ENCODE results near the gene KCNE5. TPM values are rescaled to one million over a fixed set of nuclear protein-coding genes. Genes with fewer than 3 reads are reported as not detected.
"Not testable (repeated sequence)": the region's sequence is repeated elsewhere in the genome, so short reads cannot be mapped to it uniquely, and the experiment has no call there.

The KCNE5 gene, protein sequence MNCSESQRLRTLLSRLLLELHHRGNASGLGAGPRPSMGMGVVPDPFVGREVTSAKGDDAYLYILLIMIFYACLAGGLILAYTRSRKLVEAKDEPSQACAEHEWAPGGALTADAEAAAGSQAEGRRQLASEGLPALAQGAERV
- polyA plus RNA-seq: 0.12 to 0.46 TPM (median 0.31 TPM) in 3 replicates
- polyA plus RNA-seq (2011; ENCODE audit: low read depth): not detected
- polyA plus RNA-seq (2011; cell fraction: cytosol; rRNA removed): 0.18 and 0.34 TPM in 2 replicates
- 1.2 and 1.3 TPM in 2 replicates for polyA plus RNA-seq (2011; cell fraction: nucleus; rRNA removed)
- 0.38 and 0.54 TPM in 2 replicates for polyA plus RNA-seq (2012; ENCODE audit: low replicate concordance)
- polyA minus RNA-seq: 0.96 to 1.3 TPM in 2 of 3 replicates, not detected in the other
- polyA minus RNA-seq (2011; cell fraction: cytosol; rRNA and poly(A)+ RNA removed): not detected
- 3.4 and 5.0 TPM in 2 replicates for polyA minus RNA-seq (2011; cell fraction: nucleus; rRNA and poly(A)+ RNA removed)

DNA sequence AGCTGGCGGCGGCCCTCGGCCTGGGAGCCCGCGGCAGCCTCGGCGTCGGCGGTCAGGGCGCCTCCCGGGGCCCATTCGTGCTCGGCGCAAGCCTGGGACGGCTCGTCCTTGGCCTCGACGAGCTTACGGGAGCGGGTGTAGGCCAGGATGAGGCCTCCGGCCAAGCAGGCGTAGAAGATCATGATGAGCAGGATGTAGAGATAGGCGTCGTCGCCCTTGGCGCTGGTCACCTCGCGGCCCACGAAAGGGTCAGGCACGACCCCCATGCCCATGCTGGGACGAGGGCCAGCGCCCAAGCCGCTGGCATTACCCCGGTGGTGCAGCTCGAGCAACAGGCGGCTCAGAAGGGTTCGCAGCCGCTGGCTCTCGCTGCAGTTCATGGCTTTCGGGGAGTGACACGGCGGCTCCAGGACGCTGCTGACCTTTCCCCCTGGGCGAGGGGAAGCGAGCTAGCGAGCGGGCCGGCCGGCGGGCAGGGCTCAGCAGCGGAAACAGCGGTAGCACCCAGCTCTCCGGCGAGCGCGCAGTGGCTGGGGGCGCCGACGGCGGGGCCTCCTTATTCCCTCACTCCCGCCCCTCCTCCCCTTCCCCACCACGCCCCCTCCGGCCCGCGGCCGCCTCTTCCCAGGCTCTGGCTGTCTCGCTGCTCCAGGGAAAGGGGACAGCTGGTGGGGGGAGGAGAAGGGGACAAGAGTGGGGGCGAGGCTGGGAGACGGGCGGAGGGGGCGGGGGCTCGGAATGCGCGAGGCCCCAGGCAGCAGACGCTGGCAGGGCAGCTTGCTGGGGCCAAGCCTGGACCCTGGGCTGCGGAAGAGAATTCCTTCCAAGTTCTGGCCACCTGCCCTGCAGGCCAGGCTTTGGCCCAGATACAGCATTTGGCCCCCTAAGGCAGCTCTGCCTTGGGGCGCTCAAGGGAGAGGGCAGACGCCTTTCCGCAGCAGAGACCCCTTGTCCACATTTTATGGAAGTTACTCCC lies at the start of gene KCNE5:
KCNE5 (minus strand) TSS at position 532 of the 976 bp plus-strand sequence; CDS start at position 380, 152 bp downstream.
- no peak for FAIRE-seq
- no peaks in the 10 kb centered on the region for H3K4me1 ChIP-seq (ENCODE audit: control insufficient read depth, extremely low read depth, insufficient read depth, low read length)
- no peak for DNase-seq (ENCODE audit: low read depth, low spot score)
- no peaks in the 10 kb centered on the region for H3K36me3 ChIP-seq (ENCODE audit: control insufficient read depth in 2 of 2, extremely low read depth in 1 of 2, insufficient read depth in 2 of 2, low read length in 2 of 2)
- H3K27me3 ChIP-seq (ENCODE audit: control insufficient read depth, extremely low read depth, insufficient read depth, low read length): peaks cover 5% of the 10 kb centered on the region
- H3K9ac ChIP-seq (ENCODE audit: control insufficient read depth, extremely low read depth, insufficient read depth, low read length): no peak within 1 kb of the TSS
- no peak for TF ChIP-seq EZH2 (IDR thresholded peaks at IDR 0.05; ENCODE audit: low read length)
- TF ChIP-seq, protein P1, sequence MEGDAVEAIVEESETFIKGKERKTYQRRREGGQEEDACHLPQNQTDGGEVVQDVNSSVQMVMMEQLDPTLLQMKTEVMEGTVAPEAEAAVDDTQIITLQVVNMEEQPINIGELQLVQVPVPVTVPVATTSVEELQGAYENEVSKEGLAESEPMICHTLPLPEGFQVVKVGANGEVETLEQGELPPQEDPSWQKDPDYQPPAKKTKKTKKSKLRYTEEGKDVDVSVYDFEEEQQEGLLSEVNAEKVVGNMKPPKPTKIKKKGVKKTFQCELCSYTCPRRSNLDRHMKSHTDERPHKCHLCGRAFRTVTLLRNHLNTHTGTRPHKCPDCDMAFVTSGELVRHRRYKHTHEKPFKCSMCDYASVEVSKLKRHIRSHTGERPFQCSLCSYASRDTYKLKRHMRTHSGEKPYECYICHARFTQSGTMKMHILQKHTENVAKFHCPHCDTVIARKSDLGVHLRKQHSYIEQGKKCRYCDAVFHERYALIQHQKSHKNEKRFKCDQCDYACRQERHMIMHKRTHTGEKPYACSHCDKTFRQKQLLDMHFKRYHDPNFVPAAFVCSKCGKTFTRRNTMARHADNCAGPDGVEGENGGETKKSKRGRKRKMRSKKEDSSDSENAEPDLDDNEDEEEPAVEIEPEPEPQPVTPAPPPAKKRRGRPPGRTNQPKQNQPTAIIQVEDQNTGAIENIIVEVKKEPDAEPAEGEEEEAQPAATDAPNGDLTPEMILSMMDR (optimal IDR thresholded peaks at IDR 0.05 in 1 of 3, IDR thresholded peaks at IDR 0.05 in 1 of 3, conservative IDR thresholded peaks at IDR 0.05 in 1 of 3; ENCODE audit: extremely low read depth in 1 of 3, insufficient read depth in 2 of 3, low read length in 3 of 3): no peak
- dilution Hi-C loops (cut with MboI; ENCODE audit: extremely low pct_ligation_motif_present, low sequenced_read_pairs): no loop called here
- H2AFZ ChIP-seq (ENCODE audit: control insufficient read depth, low read length): no peak within 1 kb of the TSS
- H3K9me1 ChIP-seq (ENCODE audit: control insufficient read depth, extremely low read depth, insufficient read depth, low read length): no peaks in the 10 kb centered on the region
- no peaks in the 10 kb centered on the region for H4K20me1 ChIP-seq (ENCODE audit: control insufficient read depth, extremely low read depth, insufficient read depth, low read length)
- no peak within 1 kb of the TSS for H3K4me2 ChIP-seq (ENCODE audit: control insufficient read depth, extremely low read depth, insufficient read depth, low read depth, low read length)
- no peak within 1 kb of the TSS for H3K27ac ChIP-seq (ENCODE audit: control insufficient read depth, insufficient read depth, low read length)
- H3K4me3 ChIP-seq (ENCODE audit: control insufficient read depth in 2 of 3, extremely low read depth in 1 of 3, insufficient read depth in 2 of 3, low read depth in 1 of 3, low read length in 3 of 3): no peak within 1 kb of the TSS
- H3K9me3 ChIP-seq (ENCODE audit: control insufficient read depth, low read depth, low read length): no peaks in the 10 kb centered on the region
- H3K79me2 ChIP-seq (ENCODE audit: control insufficient read depth, insufficient read depth, low read length): no peaks in the 10 kb centered on the region

DNA sequence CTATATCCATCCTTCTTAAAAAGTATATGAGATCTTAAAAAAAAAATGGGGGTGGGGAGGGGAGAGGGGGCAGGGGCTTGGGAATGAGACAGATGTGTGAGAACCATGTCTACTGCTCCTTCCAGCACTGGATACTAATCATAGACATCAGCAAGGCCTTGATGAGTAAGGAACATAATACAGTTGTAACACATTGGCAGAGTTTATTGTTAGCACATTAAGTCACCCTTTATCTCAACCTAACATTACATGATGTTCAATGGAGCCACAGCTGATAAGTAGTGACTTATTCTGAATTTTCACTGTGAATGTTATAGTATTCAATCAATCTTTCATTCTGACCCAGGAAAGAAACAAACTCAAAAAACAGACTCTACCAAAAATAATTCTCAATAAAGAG lies 47.3 kb upstream of the KCNE5 start:
- no peak for FAIRE-seq
- H3K36me3 ChIP-seq (ENCODE audit: control insufficient read depth in 2 of 2, extremely low read depth in 1 of 2, insufficient read depth in 2 of 2, low read length in 2 of 2): no peaks in the 10 kb centered on the region

DNA sequence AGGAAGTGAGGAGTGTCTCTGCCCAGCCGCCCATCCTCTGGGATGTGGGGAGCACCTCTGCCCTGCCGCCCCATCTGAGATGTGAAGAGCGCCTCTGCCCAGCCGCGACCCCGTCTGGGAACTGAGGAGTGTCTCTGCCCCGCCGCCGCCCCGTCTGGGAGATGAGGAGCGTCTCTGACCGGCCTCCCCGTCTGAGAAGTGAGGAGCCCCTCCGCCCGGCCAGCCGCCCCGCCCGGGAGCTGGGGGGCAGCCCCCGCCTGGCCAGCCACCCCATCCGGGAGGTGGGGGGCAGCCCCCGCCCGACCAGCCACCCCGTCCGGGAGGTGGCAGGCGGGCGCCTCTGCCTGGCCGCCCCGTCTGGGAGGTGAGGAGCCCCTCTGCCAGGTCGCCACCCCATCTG lies 46.2 kb upstream of the KCNE5 start:
- dilution Hi-C loops (cut with MboI; ENCODE audit: extremely low pct_ligation_motif_present, low sequenced_read_pairs); H3K9me3 ChIP-seq (ENCODE audit: control insufficient read depth, low read depth, low read length); H3K79me2 ChIP-seq (ENCODE audit: control insufficient read depth, insufficient read depth, low read length); H3K36me3 ChIP-seq (ENCODE audit: control insufficient read depth in 2 of 2, extremely low read depth in 1 of 2, insufficient read depth in 2 of 2, low read length in 2 of 2); H4K20me1 ChIP-seq (ENCODE audit: control insufficient read depth, extremely low read depth, insufficient read depth, low read length); H3K9ac ChIP-seq (ENCODE audit: control insufficient read depth, extremely low read depth, insufficient read depth, low read length); FAIRE-seq; H3K4me3 ChIP-seq (ENCODE audit: control insufficient read depth in 2 of 3, extremely low read depth in 1 of 3, insufficient read depth in 2 of 3, low read depth in 1 of 3, low read length in 3 of 3); H2AFZ ChIP-seq (ENCODE audit: control insufficient read depth, low read length); H3K9me1 ChIP-seq (ENCODE audit: control insufficient read depth, extremely low read depth, insufficient read depth, low read length); H3K4me2 ChIP-seq (ENCODE audit: control insufficient read depth, extremely low read depth, insufficient read depth, low read depth, low read length); H3K27ac ChIP-seq (ENCODE audit: control insufficient read depth, insufficient read depth, low read length); H3K27me3 ChIP-seq (ENCODE audit: control insufficient read depth, extremely low read depth, insufficient read depth, low read length); H3K4me1 ChIP-seq (ENCODE audit: control insufficient read depth, extremely low read depth, insufficient read depth, low read length); DNase-seq (ENCODE audit: low read depth, low spot score): not testable (repeated sequence)

More for the DNA sequence above, 47.3 kb upstream of the KCNE5 start:
- TF ChIP-seq EZH2 (IDR thresholded peaks at IDR 0.05; ENCODE audit: low read length): no peak
- TF ChIP-seq, protein P1 (optimal IDR thresholded peaks at IDR 0.05 in 1 of 3, IDR thresholded peaks at IDR 0.05 in 1 of 3, conservative IDR thresholded peaks at IDR 0.05 in 1 of 3; ENCODE audit: extremely low read depth in 1 of 3, insufficient read depth in 2 of 3, low read length in 3 of 3): no peak
- Histone ChIP-seq H3K4me2 (ENCODE audit: control insufficient read depth, extremely low read depth, insufficient read depth, low read depth, low read length) (no peak overlapping the region), H2AFZ (ENCODE audit: control insufficient read depth, low read length) (no peak overlapping the region), H3K79me2 (ENCODE audit: control insufficient read depth, insufficient read depth, low read length) (no peaks in the 10 kb centered on the region), H3K4me1 (ENCODE audit: control insufficient read depth, extremely low read depth, insufficient read depth, low read length) (no peaks in the 10 kb centered on the region), H3K27ac (ENCODE audit: control insufficient read depth, insufficient read depth, low read length) (no peak overlapping the region), H3K27me3 (ENCODE audit: control insufficient read depth, extremely low read depth, insufficient read depth, low read length) (no peaks in the 10 kb centered on the region), H3K4me3 (ENCODE audit: control insufficient read depth in 2 of 3, extremely low read depth in 1 of 3, insufficient read depth in 2 of 3, low read depth in 1 of 3, low read length in 3 of 3) (no peak overlapping the region), H3K9me3 (ENCODE audit: control insufficient read depth, low read depth, low read length) (no peaks in the 10 kb centered on the region), H4K20me1 (ENCODE audit: control insufficient read depth, extremely low read depth, insufficient read depth, low read length) (no peaks in the 10 kb centered on the region), H3K9me1 (ENCODE audit: control insufficient read depth, extremely low read depth, insufficient read depth, low read length) (no peaks in the 10 kb centered on the region), H3K9ac (ENCODE audit: control insufficient read depth, extremely low read depth, insufficient read depth, low read length) (no peak overlapping the region)
- dilution Hi-C loops (cut with MboI; ENCODE audit: extremely low pct_ligation_motif_present, low sequenced_read_pairs): no loop called here
- DNase-seq (ENCODE audit: low read depth, low spot score): no peak
